NCI-H2171 (cell line): Measurements from ENCODE around the gene TSPAN3.

Experiments used
- DNase-seq: peaks from one replicate; lab custom pipeline; 2025; lab: John Stamatoyannopoulos, UW

TSPAN3 gene

GRCh38 chr15:77033729-77034671, 36.9 kb downstream of the TSPAN3 start:
- DNase-seq: no peak

GRCh38 chr15:77033417-77033728, 37.5 kb downstream of the TSPAN3 start:
- DNase-seq: no peak

- DNase-seq: no peak
Observed at GRCh38 chr15:77032647-77033416, 38.1 kb downstream of the TSPAN3 start.

GRCh38 chr15:77032052-77032646, 38.8 kb downstream of the TSPAN3 start:
- no peak for DNase-seq

- DNase-seq: peak; percentile 43
Observed at GRCh38 chr15:77031376-77032050, 39.4 kb downstream of the TSPAN3 start.

GRCh38 chr15:77030928-77031375, 40.0 kb downstream of the TSPAN3 start:
- no peak for DNase-seq

GRCh38 chr15:77030048-77030927, 40.6 kb downstream of the TSPAN3 start:
- DNase-seq: peak; percentile 91

- DNase-seq: no peak
Observed at GRCh38 chr15:77029166-77030047, 41.5 kb downstream of the TSPAN3 start.

- DNase-seq: no peak
Observed at GRCh38 chr15:77028451-77029165, 42.3 kb downstream of the TSPAN3 start.

GRCh38 chr15:77027697-77028450, 43.0 kb downstream of the TSPAN3 start:
- DNase-seq: no peak

GRCh38 chr15:77027111-77027696, 43.7 kb downstream of the TSPAN3 start:
- DNase-seq: no peak

- DNase-seq: no peak
Observed at GRCh38 chr15:77026501-77027110, 44.3 kb downstream of the TSPAN3 start.

- no peak for DNase-seq
Observed at GRCh38 chr15:77025941-77026411, 44.9 kb downstream of the TSPAN3 start.

GRCh38 chr15:77025083-77025901, 45.6 kb downstream of the TSPAN3 start:
- DNase-seq: peak; percentile 36

- peak; percentile 40 for DNase-seq
Observed at GRCh38 chr15:77024273-77025082, 46.4 kb downstream of the TSPAN3 start.
